Brain microvascular endothelial cell (primary cell): ENCODE data around the gene TM9SF4.

Experiments
- DNase-seq: peaks from one replicate; pipeline ENCODE4 v3.0.0-alpha.2; 2020
- H3K27ac ChIP-seq: fragments of 250-450 bp; sonication (Bioruptor Pico); 2 replicates; pipeline ENCODE4 v1.5.1; 2020; ENCODE audit warnings: mild to moderate bottlenecking, moderate library complexity
- H3K27me3 ChIP-seq: fragments of 250-450 bp; sonication (Bioruptor Pico); replicated peaks from 2 replicates; pipeline ENCODE4 v1.5.1; 2020; ENCODE audit warnings: mild to moderate bottlenecking
- H3K36me3 ChIP-seq: fragments of 250-450 bp; sonication (Bioruptor Pico); replicated peaks from 2 replicates; pipeline ENCODE4 v1.5.1; 2020; ENCODE audit warnings: mild to moderate bottlenecking
- H3K4me3 ChIP-seq: 2 replicates; pipeline ENCODE4 v1.5.1; 2011; ENCODE audit warnings: low read depth, mild to moderate bottlenecking, control low read depth, low read length, moderate library complexity
- CTCF ChIP-seq: IDR thresholded peaks from 2 replicates; pipeline ENCODE4 v1.5.1; 2011; ENCODE audit warnings: low read depth, mild to moderate bottlenecking, moderate library complexity, low read length, control low read depth, inconsistent platforms; ENCODE audit errors: missing control alignments
- in situ Hi-C: cut with HindIII; loops from 2 replicates; pipeline ENCODE4 v1.10.0; 2017; ENCODE audit warnings: low sequenced_read_pairs, low pct_ligation_motif_present

TM9SF4 gene

GRCh38 chr20:32068174-32068573 lies 41.3 kb upstream of the TM9SF4 start:
- Histone ChIP-seq H3K36me3 (no peaks in the 10 kb centered on the region), H3K4me3 (no peak overlapping the region), H3K27ac (no peak overlapping the region), H3K27me3 (no peaks in the 10 kb centered on the region)
- no peak for TF ChIP-seq CTCF
- in situ Hi-C loops: no loop called here
- no peak for DNase-seq

GRCh38 chr20:32069711-32070110 lies 39.8 kb upstream of the TM9SF4 start:
- DNase-seq: no peak
- in situ Hi-C loops: no loop called here
- no peaks in the 10 kb centered on the region for H3K36me3 ChIP-seq
- TF ChIP-seq CTCF: no peak
- H3K4me3 ChIP-seq: no peak overlapping the region
- no peak overlapping the region for H3K27ac ChIP-seq
- no peaks in the 10 kb centered on the region for H3K27me3 ChIP-seq

GRCh38 chr20:32070282-32070681 lies 39.2 kb upstream of the TM9SF4 start:
- in situ Hi-C loops: no loop called here
- no peak overlapping the region for H3K4me3 ChIP-seq
- H3K27ac ChIP-seq: no peak overlapping the region
- no peaks in the 10 kb centered on the region for H3K36me3 ChIP-seq
- DNase-seq: no peak
- no peak for TF ChIP-seq CTCF
- H3K27me3 ChIP-seq: no peaks in the 10 kb centered on the region

GRCh38 chr20:32070690-32071213 lies 38.8 kb upstream of the TM9SF4 start:
- Histone ChIP-seq H3K36me3 (no peaks in the 10 kb centered on the region), H3K27me3 (no peaks in the 10 kb centered on the region), H3K4me3 (no peak overlapping the region), H3K27ac (no peak overlapping the region)
- in situ Hi-C loops: no loop called here
- no peak for TF ChIP-seq CTCF
- no peak for DNase-seq

GRCh38 chr20:32071395-32072167 lies 37.9 kb upstream of the TM9SF4 start:
- in situ Hi-C loops: no loop called here
- DNase-seq: no peak
- Histone ChIP-seq H3K27ac (no peak overlapping the region), H3K36me3 (no peaks in the 10 kb centered on the region), H3K4me3 (no peak overlapping the region), H3K27me3 (no peaks in the 10 kb centered on the region)
- TF ChIP-seq CTCF: no peak
